GM18873 (cell line): ENCODE results near the gene TRMU.

Experiments
- ATAC-seq: cut with Tn5 transposase; IDR thresholded peaks from one replicate; pipeline ENCODE4 v1.9.1; 2021; ENCODE audit warnings: mild to moderate bottlenecking, moderate library complexity, moderate number of reproducible peaks; ENCODE audit not compliant: unreplicated experiment, low FRiP score

Gene TRMU

GRCh38 chr22:46354176-46354992, 18.9 kb downstream of the TRMU start:
- no peak for ATAC-seq

- ATAC-seq = no peak
These were observed 19.4 kb downstream of the TRMU start for GRCh38 chr22:46354993-46355305.

GRCh38 chr22:46355369-46355995, 20.0 kb downstream of the TRMU start:
- ATAC-seq = no peak

GRCh38 chr22:46355996-46356471, 20.5 kb downstream of the TRMU start:
- no peak for ATAC-seq

- ATAC-seq = no peak
These were observed 21.3 kb downstream of the TRMU start for GRCh38 chr22:46356496-46357480.

GRCh38 chr22:46357711-46358520, 22.4 kb downstream of the TRMU start:
- no peak for ATAC-seq

GRCh38 chr22:46358766-46359165, 23.3 kb downstream of the TRMU start:
- ATAC-seq = no peak

- no peak for ATAC-seq
These were observed 23.8 kb downstream of the TRMU start for GRCh38 chr22:46359362-46359761.

GRCh38 chr22:46360097-46360496, 24.6 kb downstream of the TRMU start:
- no peak for ATAC-seq

- no peak for ATAC-seq
These were observed 25.4 kb downstream of the TRMU start for GRCh38 chr22:46360891-46361290.

GRCh38 chr22:46361826-46362202, 26.3 kb downstream of the TRMU start:
- ATAC-seq = no peak

- no peak for ATAC-seq
These were observed 26.9 kb downstream of the TRMU start for GRCh38 chr22:46362203-46362933.

- no peak for ATAC-seq
These were observed 27.5 kb downstream of the TRMU start for GRCh38 chr22:46362934-46363515.

- no peak for ATAC-seq
These were observed 28.3 kb downstream of the TRMU start for GRCh38 chr22:46363611-46364321.

- ATAC-seq = no peak
These were observed 29.0 kb downstream of the TRMU start for GRCh38 chr22:46364341-46365165.

GRCh38 chr22:46365166-46365624, 29.7 kb downstream of the TRMU start:
- ATAC-seq = no peak

- no peak for ATAC-seq
These were observed 30.8 kb downstream of the TRMU start for GRCh38 chr22:46366327-46366731.
